Right lobe of liver (tissue), 6 donors: Measurements from ENCODE around the gene CCT5. TPM values are rescaled to one million over a fixed set of nuclear protein-coding genes. Genes with fewer than 3 reads are reported as not detected.

Source experiments
- ATAC-seq, 4 donors: fragments of 200-7000 bp; cut with Tn5 transposase; one replicate each; pipeline ENCODE4 v1.9.1; 2020; ENCODE audit warnings: mild to moderate bottlenecking in 4 of 4, moderate library complexity in 4 of 4
- DNase-seq, 3 donors: peaks; one replicate each; pipeline ENCODE4 v3.0.0-alpha.2; 2020
- H3K27ac ChIP-seq, 3 donors: fragments of 200-600 bp; one replicate each; pipeline ENCODE4 v1.8.0; 2022
- H3K27me3 ChIP-seq, 2 donors: fragments of 200-600 bp; one replicate each; pipeline ENCODE4 v1.8.0; 2022
- H3K36me3 ChIP-seq, 4 donors: fragments of 200-600 bp; sonication (generic) in 1 of 4; one replicate each; pipeline versions ENCODE4 v1.5.1 to v1.8.0; 2017 to 2022; ENCODE audit warnings: control low read depth in 1 of 4
- H3K4me1 ChIP-seq, 4 donors: fragments of 200-600 bp; sonication (generic) in 1 of 4; one replicate each; pipeline versions ENCODE4 v1.5.1 to v1.8.0; 2017 to 2022; ENCODE audit warnings: control low read depth in 1 of 4
- H3K4me3 ChIP-seq, 3 donors: fragments of 200-600 bp; one replicate each; pipeline ENCODE4 v1.8.0; 2022
- H3K9me3 ChIP-seq, 4 donors: fragments of 200-600 bp; sonication (generic) in 1 of 4; one replicate each; pipeline versions ENCODE4 v1.5.1 to v1.8.0; 2017 to 2022; ENCODE audit warnings: control low read depth in 1 of 4
- POLR2A ChIP-seq: fragments of 450-650 bp; IDR thresholded peaks from one replicate; pipeline ENCODE4 v1.6.1; 2017; ENCODE audit warnings: antibody characterized with exemption, mild to moderate bottlenecking
- WGBS: methylation state at CpG from one replicate; pipeline ENCODE4 v1.1.6; 2018; ENCODE audit warnings: low coverage, low lambda C conversion rate; ENCODE audit not compliant: insufficient coverage; ENCODE audit errors: missing lambda C conversion rate; 5-methylcytosine and 5-hydroxymethylcytosine counted together
- intact Hi-C, 2 donors: fragments of 100-400 bp; cut with DNase I; formaldehyde crosslinking; loops; one replicate each; pipeline versions ENCODE4 v1.11.2 to v1.14.1; 2022
- total RNA-seq, 6 experiments: library from RNA; depleted of rRNA in 2 of 6; stranded (reverse); fragments of >200 nt in 2 of 6; fragmentation: NEBNext Ultra II Directional in 3 of 6; extraction: Animal tissue kit (Norgen Biotek cat#: 25700) in 3 of 6; gene quantifications; one replicate each; pipeline versions ENCODE4 v1.1.0 to v1.2.4, GENCODE V29; 2016 to 2023
- TF ChIP-seq, protein P1 (sequence below), 4 donors: fragments of 200-600 bp in 3 of 4; fragments of 450-650 bp in 1 of 4; IDR thresholded peaks; one replicate each; pipeline versions ENCODE4 v1.5.1 to v1.8.0; 2016 to 2022; ENCODE audit warnings: antibody characterized with exemption in 4 of 4, mild to moderate bottlenecking in 2 of 4
- donor health status: DM: no; HTN: yes; CAD: no.
- donor health status: DM: no; HTN: no; CAD: no.
- donor health status: DM: no; HTN: no; CAD: no.
- donor health status: DM: no; HTN: yes; CAD: no.
- donor health status: DM: no; HTN: yes; CAD: no.

The CCT5 gene
- total RNA-seq, 6 experiments from 2014 or later = 39.7 to 124 (median 74.8) TPM

DNA sequence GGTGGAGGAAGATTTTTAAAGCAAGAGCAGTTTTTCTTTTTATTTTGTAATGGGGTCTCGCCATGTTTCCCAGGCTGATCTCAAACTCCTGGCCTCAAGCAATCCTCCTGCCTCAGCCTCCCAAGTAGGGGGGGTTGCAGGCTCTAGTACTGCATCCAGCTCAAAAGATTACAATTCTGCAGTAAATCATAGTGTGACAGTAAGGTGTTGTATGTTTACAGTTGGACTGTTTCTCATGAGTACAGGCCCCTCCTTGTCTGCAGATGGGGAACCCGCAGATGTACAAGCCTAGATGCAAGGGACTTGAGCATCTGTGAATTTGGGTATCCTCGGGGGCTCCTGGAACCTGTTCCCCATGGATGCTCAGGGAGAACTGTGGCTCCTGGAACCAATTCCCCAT lies 3.3 kb downstream of the CCT5 start:
- ATAC-seq (no peak), DNase-seq (no peak)
- intact Hi-C loops = no loop called here
- Histone ChIP-seq H3K4me1 (peaks cover 0 to 30% (median 0%) of the 10 kb centered on the region in 4 donors), H3K27me3 (no peaks in the 10 kb centered on the region), H3K4me3 (no peak overlapping the region), H3K9me3 (no peaks in the 10 kb centered on the region), H3K27ac (no peak overlapping the region), H3K36me3 (peaks cover 12 to 45% (median 25%) of the 10 kb centered on the region in 4 donors)
- TF ChIP-seq, protein P1, sequence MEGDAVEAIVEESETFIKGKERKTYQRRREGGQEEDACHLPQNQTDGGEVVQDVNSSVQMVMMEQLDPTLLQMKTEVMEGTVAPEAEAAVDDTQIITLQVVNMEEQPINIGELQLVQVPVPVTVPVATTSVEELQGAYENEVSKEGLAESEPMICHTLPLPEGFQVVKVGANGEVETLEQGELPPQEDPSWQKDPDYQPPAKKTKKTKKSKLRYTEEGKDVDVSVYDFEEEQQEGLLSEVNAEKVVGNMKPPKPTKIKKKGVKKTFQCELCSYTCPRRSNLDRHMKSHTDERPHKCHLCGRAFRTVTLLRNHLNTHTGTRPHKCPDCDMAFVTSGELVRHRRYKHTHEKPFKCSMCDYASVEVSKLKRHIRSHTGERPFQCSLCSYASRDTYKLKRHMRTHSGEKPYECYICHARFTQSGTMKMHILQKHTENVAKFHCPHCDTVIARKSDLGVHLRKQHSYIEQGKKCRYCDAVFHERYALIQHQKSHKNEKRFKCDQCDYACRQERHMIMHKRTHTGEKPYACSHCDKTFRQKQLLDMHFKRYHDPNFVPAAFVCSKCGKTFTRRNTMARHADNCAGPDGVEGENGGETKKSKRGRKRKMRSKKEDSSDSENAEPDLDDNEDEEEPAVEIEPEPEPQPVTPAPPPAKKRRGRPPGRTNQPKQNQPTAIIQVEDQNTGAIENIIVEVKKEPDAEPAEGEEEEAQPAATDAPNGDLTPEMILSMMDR (IDR thresholded peaks at IDR 0.05) = no peak
- no peak for TF ChIP-seq POLR2A
- WGBS = 93% methylated on average over 3 of the region's 3 CpGs

GRCh38 chr5:10254686-10255085 lies 4.6 kb downstream of the CCT5 start:
- Histone ChIP-seq H3K27ac (no peak overlapping the region), H3K4me3 (no peak overlapping the region), H3K36me3 (peaks cover 17 to 58% (median 37%) of the 10 kb centered on the region in 4 donors), H3K27me3 (no peaks in the 10 kb centered on the region), H3K9me3 (no peaks in the 10 kb centered on the region), H3K4me1 (peaks cover 0 to 22% (median 0%) of the 10 kb centered on the region in 4 donors)
- intact Hi-C loops = no loop called here
- WGBS = 44% methylated on average over 2 of the region's 2 CpGs
- ATAC-seq = no peak
- DNase-seq = no peak
- TF ChIP-seq, protein P1 (IDR thresholded peaks at IDR 0.05) = no peak
- TF ChIP-seq POLR2A = no peak

DNA sequence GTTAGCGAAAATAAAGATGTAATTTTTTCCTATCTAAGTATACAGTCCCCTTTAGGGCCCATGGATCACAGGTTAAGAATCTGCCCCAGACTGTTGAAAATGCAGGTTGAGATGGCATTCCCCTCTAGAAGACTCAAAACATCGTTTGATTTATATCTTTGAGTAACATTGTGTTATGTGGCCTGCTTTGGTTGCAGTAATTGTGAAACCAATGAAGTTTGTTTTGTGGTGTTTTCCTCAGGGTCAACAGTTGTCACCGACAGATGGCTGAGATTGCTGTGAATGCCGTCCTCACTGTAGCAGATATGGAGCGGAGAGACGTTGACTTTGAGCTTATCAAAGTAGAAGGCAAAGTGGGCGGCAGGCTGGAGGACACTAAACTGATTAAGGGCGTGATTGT lies 7.8 kb downstream of the CCT5 start:
- ATAC-seq (peak in 2 of 4 donors; percentile 42 to 62), DNase-seq (peak in 1 of 3 donors; percentile 20)
- intact Hi-C loops = no loop called here
- peaks cover 0 to 29% (median 4%) of the 10 kb centered on the region in 4 donors for H3K4me1 ChIP-seq
- no peak for TF ChIP-seq POLR2A
- TF ChIP-seq, protein P1 (IDR thresholded peaks at IDR 0.05) = no peak
- H3K4me3 ChIP-seq = no peak overlapping the region
- WGBS = 41% methylated on average over 8 of the region's 8 CpGs
- peaks cover 23 to 86% (median 54%) of the 10 kb centered on the region in 4 donors for H3K36me3 ChIP-seq
- no peak overlapping the region for H3K27ac ChIP-seq
- H3K27me3 ChIP-seq = no peaks in the 10 kb centered on the region
- H3K9me3 ChIP-seq = no peaks in the 10 kb centered on the region

GRCh38 chr5:10259899-10260298 lies 9.8 kb downstream of the CCT5 start:
- peaks cover 0 to 39% (median 8%) of the 10 kb centered on the region in 4 donors for H3K4me1 ChIP-seq
- TF ChIP-seq POLR2A = no peak
- ATAC-seq = no peak

GRCh38 chr5:10261065-10261464 lies 11.0 kb downstream of the CCT5 start:
- DNase-seq (no peak), ATAC-seq (peak in 2 of 4 donors; percentile 5 to 58)
- no peak overlapping the region for H3K4me3 ChIP-seq
- peaks cover 21 to 96% (median 50%) of the 10 kb centered on the region in 4 donors for H3K36me3 ChIP-seq
- no peaks in the 10 kb centered on the region for H3K9me3 ChIP-seq
- TF ChIP-seq, protein P1 (IDR thresholded peaks at IDR 0.05) = no peak
- no peak for TF ChIP-seq POLR2A
- 72% methylated on average over 7 of the region's 9 CpGs for whole genome bisulfite sequencing
- intact Hi-C loops = no loop called here
- no peak overlapping the region for H3K27ac ChIP-seq
- peaks cover 0 to 39% (median 8%) of the 10 kb centered on the region in 4 donors for H3K4me1 ChIP-seq
- no peaks in the 10 kb centered on the region for H3K27me3 ChIP-seq

More at GRCh38 chr5:10259899-10260298, 9.8 kb downstream of the CCT5 start:
- DNase-seq = peak in 1 of 3 donors; percentile 9
- H3K27ac ChIP-seq = no peak overlapping the region
- H3K9me3 ChIP-seq = no peaks in the 10 kb centered on the region
- no peak overlapping the region for H3K4me3 ChIP-seq
- intact Hi-C loops = no loop called here
- peaks cover 23 to 98% (median 55%) of the 10 kb centered on the region in 4 donors for H3K36me3 ChIP-seq
- no peaks in the 10 kb centered on the region for H3K27me3 ChIP-seq
- 100% methylated on average over 2 of the region's 5 CpGs for WGBS
